Ecto neural progenitor cell (in vitro differentiated cells): ENCODE data around the gene IVL.

Experiments
- DNase-seq: peaks from one replicate; pipeline ENCODE4 v3.0.0-alpha.2; 2018; ENCODE audit warnings: low spot score

IVL gene, protein sequence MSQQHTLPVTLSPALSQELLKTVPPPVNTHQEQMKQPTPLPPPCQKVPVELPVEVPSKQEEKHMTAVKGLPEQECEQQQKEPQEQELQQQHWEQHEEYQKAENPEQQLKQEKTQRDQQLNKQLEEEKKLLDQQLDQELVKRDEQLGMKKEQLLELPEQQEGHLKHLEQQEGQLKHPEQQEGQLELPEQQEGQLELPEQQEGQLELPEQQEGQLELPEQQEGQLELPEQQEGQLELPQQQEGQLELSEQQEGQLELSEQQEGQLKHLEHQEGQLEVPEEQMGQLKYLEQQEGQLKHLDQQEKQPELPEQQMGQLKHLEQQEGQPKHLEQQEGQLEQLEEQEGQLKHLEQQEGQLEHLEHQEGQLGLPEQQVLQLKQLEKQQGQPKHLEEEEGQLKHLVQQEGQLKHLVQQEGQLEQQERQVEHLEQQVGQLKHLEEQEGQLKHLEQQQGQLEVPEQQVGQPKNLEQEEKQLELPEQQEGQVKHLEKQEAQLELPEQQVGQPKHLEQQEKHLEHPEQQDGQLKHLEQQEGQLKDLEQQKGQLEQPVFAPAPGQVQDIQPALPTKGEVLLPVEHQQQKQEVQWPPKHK

DNA sequence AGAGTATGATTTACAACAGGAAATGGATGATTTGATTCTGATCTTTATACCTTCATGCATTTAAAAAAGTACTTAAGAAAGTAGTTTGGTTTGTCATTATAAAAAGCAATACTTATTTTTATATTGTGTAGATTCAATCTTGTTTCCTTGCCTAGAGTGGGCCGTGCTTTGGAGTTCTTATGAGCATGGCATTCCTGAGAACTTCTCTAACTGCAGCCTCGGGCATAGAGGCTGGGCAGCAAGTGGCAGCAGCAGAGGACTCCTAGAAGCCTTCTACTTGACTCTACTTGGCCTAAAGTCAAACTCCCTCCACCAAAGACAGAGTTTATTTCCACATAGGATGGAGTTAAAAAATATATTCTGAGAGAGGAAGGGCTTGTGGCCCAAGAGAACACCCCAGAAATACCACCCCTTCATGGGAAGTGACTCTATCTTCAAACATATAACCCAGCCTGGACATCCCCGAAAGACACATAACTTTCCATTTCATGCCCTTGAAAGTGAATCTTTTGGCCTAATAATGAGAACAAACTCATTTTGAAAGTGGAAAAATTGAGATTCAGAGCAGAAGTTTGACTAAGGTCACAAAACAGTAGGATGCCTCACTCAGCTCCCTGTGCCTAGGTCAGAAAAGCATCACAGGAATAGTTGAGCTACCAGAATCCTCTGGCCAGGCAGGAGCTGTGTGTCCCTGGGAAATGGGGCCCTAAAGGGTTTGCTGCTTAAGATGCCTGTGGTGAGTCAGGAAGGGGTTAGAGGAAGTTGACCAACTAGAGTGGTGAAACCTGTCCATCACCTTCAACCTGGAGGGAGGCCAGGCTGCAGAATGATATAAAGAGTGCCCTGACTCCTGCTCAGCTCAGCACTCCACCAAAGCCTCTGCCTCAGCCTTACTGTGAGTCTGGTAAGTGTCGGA, at the start of gene IVL:
TSS of gene IVL (plus strand) at position 861 of the 916 bp plus-strand sequence. CDS start 1,252 bp downstream, outside the sequence.
- DNase-seq = no peak

DNA sequence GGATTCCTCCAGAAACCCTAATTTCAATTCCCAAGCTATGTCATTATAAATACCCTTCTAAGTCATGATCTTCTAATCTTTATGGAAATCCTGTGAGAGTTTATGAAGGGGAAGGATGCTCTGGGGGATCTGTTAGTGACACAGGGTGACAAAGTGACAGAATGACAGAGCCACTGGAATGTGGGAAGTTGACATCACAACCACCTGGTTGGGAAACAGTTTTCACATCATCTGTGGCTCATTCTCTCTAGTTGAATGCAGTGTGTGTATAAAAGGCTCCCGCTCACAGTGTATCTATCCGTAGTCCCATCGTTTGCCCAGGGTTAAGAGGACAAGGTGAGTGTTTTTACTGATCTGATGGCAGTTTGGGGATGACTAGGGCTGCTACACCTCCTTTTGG, 48.6 kb upstream of the IVL start, which contains the start of gene LCE7A:
TSS of gene LCE7A (plus strand) at position 301 of the 400 bp plus-strand sequence. CDS start 702 bp downstream, outside the sequence.
- no peak for DNase-seq

DNA sequence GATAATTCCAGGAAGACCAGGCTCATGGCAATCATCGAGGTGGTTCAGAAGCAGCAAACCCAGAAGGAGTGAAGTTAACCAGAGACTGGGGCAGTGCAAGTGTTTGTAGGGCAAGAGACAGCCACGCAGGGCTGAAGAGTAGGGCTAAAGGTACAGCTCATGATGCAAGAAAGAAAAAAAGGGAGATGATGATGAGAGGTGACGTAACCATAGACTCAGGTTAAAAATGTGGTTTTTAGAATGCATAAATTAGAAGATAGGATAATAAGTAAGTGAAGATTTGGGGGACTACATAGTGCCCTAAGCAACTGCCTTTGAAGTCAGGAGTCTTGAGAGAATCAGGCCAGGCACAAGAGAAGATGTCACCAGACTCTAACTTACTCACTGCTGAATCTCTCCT, 48.2 kb upstream of the IVL start:
- no peak for DNase-seq

DNA sequence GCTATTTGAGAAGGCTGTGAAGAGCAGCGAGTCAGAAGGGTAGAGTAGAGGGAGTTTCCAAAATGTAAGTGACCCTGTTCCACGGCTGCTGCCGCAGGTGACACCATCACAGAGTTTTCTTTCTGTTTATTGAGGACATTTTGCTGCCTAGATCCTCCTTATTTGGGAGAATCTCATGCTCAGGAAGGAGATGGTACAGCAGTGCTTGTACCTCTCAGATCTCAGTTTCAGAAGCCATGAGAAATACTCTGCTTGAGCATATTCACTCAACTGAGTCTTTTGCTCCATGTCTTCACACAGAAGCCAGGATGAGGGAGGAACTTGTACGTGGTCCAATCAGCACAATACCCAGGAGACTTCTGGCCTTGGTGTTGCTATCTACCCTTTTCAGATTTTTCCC, 47.0 kb upstream of the IVL start:
- DNase-seq = no peak

DNA sequence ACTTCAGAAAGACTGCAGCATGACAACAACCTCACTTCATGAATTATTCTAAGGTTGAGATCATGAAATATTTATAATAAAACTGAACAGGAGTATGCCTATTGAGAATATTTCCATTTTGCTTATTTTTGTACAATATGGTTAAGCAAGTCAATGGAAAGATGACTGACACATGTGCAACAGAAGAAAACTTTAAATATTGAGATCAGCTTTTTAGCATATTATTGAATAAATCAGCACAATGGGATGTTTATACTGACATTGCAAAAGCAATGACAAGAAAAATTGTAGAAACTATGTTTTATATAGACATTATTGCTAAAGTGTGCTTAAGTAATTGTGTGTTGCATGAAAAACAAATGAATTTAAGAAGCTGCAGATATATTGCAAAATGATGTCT, 43.9 kb upstream of the IVL start:
- DNase-seq = no peak

DNA sequence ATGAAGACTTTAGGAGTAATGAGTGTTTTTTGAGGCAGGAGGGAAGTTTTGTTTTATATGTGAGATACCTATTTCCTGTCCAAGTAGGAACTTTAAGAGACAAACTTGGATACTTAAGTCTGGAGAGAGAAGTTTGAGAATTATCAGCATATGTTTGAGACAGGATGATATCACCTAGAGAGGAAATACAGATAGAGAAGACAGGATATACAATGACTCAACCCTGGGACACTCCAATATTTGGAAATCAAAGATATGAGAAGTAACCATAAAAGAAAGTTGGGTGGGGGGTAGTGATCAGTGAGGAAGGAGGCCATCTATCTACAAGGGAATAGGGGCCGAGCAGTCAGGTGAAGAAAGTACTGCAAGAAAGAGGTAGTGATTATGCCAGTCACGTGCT, 42.0 kb upstream of the IVL start:
- DNase-seq = no peak

DNA sequence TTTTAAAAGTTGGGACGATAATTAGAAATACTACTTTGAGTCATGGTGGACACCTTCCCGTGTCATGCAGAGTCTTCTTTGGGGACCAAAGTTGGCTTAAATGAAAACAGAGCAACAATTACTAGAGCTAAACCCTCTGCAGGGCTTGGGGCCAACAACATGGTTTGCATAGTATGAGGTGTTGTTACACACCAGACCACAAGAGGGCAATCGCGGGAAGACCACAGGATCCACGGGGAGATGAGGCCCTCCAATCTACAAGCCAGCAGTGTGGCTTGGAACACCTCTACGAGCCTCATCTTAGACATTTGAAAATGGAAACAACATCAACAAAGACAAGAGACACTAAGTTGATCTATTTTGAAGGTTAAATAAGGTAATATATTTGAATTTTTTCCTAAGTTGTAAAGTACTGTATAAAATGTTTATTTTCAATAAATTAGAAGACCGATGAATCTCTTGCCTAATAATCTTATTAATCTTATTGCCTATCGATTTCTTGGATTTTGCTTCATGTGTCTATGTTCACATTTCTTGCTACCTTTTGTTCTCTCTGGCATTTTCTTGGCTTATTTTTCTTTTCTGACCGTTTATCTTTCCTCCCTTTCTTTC, 38.4 kb upstream of the IVL start:
- peak; percentile 50 for DNase-seq

DNA sequence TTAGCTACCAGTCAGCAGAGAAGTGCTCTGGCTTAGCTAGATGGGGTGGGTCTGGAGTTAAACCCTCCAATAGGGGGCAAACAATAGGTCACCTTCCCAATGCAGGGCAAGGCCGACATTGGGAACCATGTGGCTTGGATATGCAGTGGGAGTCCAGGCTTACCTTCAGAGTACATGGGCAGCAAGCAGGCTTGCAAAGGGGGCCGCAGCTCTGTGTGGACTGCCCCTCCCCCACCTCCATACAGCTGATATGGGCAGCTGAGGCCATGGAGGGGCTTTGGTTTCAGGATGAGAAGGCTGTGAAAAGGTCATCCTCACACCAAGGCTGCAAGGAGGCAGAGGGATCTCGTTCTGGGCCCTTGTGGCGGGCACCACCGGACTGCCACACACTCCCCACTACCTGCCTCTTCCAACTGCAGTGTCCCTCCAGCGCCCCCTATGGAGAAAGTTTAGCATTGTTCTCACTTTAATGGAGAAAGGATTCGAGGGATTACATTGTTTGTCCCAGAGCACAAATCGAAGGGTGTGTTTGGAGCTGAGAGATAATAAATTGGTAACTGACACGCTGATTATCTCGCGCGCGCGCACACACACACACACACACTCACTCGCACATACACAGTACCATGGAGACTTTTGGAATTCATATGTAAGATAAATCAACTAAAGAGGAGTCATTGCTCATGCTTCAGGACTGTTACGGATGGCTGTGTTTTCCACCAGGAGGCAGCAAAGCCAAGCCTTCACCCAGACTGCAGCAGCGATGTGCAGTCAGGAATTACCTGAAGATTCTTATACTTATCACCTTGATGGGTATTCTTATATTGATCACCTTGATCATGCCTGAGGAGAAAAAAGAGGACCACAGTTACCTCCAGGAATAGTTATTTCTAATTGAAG, 37.3 kb upstream of the IVL start:
- no peak for DNase-seq

DNA sequence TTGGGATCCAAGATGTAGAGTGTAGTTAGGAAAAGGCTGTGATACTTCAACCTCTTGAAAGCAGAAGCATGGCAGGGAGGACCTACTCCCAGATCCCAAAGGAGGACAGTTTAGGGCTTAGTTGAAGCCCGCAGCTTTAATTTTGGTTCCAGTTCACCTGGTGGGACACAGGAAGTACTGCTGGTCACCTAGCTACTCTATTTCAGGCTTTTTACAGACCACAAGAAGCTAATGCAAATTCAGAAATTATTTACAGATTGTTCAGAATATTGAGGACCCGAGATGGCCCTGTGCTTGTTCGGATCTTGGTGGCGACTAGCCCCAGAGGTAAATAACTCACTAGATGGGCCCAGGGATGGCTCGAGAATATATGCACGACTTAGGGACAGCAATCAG, 36.6 kb upstream of the IVL start:
- DNase-seq = no peak

DNA sequence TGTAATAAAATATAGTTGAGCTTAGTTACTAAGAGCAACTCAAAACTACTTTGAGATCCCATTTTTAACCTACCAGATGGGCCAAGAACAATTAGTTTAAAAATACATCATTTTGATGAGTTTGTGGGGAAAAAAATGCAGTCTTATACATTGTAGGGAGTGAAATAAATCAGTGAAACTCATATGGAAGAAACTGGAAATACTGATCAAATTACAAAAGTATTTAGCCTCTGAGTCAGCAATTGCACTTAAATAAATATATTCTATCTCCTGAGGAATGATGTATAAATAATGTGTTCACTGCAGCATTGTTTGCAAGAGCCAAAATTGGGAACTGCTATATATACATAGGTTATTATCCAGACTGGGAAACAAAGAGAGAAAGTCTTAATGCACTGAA, 34.9 kb upstream of the IVL start:
- DNase-seq = no peak

DNA sequence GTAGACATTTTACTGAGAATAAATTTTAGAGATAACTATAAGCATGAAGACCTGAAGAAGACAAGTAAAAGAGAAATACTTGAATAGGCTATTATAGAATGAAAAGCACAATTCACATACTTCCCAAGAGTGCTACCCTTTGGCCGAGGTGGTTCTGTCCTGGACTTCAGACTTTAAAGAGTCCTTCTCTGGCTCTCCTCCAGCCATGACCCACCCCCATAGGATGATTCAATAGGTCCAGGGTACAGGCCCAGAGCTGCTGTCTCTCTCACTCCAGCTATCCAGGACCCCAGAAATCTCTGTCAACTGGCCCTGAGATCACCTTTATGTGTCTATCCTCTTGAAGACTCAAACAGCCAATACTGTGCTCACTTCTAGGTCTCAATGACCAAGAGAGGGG, 31.5 kb upstream of the IVL start:
- DNase-seq = no peak

DNA sequence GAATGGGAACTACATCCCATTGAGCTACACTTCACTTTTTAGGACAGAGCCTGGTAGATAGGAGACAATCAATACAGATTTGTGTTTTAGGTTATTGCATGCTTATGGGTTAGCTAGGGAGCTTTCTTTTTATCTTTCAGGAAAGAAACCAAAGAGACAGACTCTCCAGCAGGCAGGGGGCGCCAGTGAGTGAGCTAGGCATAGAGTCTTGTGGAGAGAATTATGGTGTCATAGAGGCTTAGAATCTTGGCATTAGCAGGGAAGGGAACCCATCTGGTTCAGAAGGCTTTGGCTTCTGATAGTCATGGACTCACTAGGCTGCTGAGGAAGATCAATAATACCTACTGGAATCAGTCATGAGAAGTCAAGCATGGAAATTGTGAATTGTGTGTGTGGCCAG, 30.3 kb upstream of the IVL start, which contains the start of gene SMCP:
TSS of gene SMCP (plus strand) at position 281 of the 400 bp plus-strand sequence. CDS start 6,101 bp downstream, outside the sequence.
- DNase-seq = no peak

DNA sequence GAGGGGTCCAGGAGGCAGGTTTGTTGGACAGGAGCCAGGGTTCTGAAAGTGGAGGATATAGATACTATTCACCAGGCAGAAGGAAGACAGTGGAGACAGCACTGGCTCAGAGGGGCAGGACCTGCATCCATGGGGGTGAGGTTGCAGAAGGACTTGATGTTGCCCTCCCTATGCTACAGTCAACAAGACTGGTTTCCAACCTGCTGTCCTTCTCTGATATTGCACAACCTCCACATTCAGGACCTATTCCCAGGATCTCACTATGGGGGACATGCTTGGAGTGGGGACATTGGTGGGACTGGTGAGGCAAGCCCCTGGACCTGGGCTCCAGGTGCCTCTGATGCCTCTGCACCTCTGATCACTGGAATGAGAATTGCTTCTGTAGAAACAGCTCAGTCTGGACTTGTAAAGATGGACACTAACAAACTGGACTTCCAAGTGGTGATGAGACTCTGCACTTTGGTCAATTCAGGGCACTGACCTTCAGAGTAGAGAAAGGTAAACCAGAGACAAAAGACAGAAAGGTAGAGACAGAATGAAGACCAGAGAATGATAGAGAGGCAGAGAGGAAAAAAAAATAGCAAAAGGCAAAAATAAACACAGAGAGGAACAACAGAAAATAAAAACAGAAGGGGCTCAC, 28.7 kb upstream of the IVL start:
- DNase-seq = no peak

DNA sequence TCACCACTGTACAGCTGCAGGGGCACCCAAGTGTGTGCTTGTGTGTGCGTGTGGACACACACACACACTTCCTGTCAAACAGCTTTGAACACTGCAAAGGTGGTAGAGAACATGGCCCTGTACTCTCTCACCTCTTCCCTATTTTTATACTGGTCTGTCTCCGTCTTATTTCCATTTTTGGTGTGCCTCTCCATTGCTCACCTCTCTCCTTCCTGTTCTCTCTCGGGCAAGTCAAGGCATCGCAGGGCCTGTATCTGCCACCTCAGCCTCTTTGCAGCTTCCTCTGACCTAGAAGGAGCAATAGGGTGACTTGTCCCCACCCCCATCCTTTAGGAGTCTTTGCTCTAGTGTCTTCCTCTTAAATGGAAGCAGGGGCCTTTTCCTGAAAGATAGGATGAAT, 28.0 kb upstream of the IVL start:
- DNase-seq = no peak

DNA sequence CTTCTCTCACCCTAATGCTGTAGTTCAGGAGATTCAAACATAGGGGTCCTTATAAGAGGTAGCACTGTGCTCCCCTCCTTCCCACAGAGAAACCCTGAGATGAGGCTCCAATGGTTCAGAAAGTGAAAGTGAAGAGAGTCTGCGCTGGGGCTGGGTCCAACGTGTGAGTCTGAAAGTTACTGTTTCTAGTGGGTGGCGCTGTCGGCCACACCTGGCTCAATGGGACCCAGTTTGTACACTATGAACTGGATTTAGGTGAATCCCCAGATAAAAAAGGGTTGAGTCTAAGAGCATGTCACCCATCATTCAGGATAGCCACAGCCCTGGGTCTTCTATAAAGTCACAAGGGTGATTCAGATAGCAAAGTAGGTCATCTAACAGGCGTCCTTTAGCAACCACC, 27.4 kb upstream of the IVL start:
- no peak for DNase-seq

DNA sequence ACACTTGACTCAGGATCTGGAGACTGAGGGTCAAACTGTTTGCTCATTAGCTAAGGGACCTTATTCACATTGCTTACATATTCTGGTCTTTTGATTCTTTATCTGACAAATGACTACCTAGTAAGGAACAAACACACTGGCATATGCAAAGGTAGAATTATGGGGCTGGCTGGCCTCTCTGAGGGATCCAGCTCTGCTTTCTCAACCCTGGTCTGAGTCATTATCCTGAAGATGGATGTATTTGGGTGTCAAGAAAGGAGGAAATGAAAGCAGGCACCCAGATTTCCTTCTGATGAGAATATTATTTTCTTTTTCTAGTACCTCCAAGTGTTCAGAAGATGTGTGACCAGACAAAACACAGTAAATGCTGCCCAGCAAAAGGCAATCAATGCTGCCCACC, 24.3 kb upstream of the IVL start:
- no peak for DNase-seq

DNA sequence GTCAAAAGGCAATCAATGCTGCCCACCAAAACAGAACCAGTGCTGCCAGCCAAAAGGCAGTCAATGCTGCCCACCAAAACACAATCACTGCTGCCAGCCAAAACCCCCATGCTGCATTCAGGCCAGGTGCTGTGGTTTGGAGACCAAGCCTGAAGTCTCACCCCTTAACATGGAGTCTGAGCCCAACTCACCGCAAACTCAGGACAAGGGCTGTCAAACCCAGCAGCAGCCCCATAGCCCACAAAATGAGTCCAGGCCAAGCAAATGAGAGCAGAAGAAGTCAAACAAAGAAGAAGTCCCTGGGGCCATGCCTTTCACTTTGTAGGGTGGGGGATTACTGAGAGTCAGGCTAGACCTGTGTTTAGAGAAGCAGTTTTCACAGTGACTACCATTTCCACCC, 23.8 kb upstream of the IVL start:
- no peak for DNase-seq

DNA sequence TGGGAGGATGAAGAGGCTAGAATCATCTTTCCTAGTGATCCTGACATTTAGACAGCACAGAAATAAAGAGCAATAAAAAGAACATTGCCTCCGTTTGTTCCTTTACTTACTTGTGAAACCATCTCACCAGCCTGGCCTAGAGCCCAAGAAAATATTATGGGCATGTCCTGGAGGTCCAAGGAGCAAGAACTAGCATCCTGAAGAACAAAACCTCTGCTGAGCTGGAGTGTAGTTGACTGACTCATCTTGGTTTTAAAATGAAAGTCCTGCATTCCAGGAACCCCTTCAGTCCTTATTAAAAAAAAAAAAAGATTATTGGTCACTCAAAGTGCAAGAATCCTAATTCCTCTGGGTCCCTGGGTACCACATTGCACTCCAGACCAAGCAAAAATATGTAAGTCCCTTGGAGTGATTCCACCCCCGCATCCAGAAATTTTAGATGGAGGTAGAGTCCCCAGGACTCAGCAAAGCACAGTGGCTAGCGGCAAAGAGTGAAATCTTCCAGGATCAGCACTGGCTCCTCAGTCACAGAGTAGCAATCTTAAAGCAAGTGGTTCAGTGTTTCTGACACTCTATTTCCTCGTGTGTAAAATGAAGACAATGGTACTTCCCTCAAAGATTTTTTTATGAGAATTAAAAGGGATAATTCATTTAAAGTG, 23.3 kb upstream of the IVL start:
- no peak for DNase-seq

DNA sequence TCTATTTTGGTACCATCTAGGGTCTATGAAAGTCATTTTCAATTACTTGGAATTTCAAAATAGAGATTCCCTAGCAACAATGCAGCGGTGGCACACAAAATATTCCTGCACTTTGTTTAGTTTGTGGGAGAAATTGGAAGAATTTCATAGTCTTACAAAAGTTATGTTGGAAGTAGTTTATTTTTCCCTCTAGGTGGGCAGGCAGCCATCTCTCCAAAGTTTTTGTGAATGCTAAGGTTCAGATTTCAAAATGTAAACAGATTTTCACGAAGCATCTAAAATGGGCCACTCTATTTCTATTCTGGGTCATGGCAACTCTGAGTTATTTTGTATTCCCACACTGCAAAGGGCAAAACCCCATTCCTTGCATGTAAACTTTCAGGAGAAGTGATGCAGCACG, 22.3 kb upstream of the IVL start:
- DNase-seq = no peak
